Activated naive CD8-positive, alpha-beta T cell (primary cell): ENCODE results near the gene LGR6.
"Not testable (repeated sequence)": the region's sequence is repeated elsewhere in the genome, so short reads cannot be mapped to it uniquely, and the experiment has no call there.

ENCODE experiments used
- H3K27ac Mint-ChIP-seq: one replicate; pipeline ENCODE4 v1.8.0; 2021; ENCODE audit warnings: mixed read lengths
- H3K27me3 Mint-ChIP-seq: one replicate; pipeline ENCODE4 v1.8.0; 2021; ENCODE audit warnings: mixed read lengths
- H3K36me3 Mint-ChIP-seq: one replicate; pipeline ENCODE4 v1.8.0; 2021; ENCODE audit warnings: mixed read lengths
- H3K4me1 Mint-ChIP-seq: one replicate; pipeline ENCODE4 v1.8.0; 2021; ENCODE audit warnings: low read depth, mixed read lengths
- H3K4me3 Mint-ChIP-seq: one replicate; pipeline ENCODE4 v1.8.0; 2021; ENCODE audit warnings: mild to moderate bottlenecking, mixed read lengths
- H3K9me3 Mint-ChIP-seq: one replicate; pipeline ENCODE4 v1.8.0; 2021; ENCODE audit warnings: low read depth, mixed read lengths

Gene LGR6

DNA sequence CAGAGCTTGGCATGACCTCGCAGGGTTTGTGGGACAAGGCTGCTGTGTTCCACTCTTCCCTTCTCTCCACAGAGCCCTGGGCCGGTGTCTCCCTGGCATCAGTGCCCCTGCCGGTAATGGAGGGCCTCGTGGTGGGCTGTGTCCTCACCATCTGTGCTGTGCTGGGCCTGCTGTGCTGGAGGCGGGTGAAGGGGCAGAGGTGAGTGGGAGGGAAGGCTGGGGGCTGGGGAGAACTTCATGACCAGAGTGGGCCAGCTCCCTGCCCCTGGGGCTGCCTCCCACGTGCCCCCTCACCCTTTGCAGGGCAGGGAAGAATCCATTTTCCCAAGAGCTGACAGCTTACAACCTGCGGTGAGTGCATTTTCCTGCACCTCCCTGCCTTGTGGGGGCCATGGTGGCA is 12.0 kb upstream of the LGR6 start:
- H3K4me3 Mint-ChIP-seq = no peak overlapping the region
- no peaks in the 10 kb centered on the region for H3K9me3 Mint-ChIP-seq
- no peak overlapping the region for H3K27ac Mint-ChIP-seq
- H3K4me1 Mint-ChIP-seq = peaks cover 12% of the 10 kb centered on the region
- no peaks in the 10 kb centered on the region for H3K27me3 Mint-ChIP-seq
- no peaks in the 10 kb centered on the region for H3K36me3 Mint-ChIP-seq

DNA sequence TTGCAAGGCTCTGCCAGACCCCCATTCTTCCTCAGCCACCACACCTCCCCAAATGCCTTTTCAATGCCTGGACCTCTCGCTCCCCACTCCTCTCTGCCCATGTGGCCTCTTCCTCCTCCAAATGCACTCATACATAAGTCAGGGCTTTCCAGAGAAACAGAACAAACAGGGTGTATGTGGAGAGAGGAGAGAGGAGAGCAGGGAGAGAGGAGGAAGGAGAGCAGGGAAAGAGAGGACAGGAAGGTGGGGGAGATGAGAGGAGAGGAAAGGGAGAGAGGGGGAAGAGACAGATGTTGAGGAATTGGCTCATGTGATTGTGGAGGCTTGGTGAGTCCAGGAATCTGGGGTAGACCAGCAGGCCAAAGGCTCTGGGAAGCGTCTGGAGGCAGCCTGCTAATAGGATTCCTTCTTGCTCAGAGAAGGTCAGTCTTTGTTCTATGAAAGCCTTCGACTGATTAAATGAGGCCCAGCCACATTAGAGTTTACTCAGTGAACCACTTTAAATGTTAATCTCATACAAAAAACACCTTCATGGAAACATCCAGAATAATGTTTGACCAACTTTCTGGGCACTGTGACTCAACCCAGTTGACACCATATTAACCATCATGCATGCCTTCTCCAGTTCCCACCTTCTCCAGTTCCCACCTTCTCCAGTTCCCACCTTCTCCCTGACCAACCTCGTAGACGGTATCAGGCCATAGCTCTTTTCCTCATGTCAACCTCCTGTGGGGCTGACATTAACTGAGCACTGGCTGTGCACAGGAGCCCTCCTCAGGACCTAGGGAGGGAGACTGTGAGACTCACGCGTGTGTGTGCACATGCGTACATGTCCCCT is 11.3 kb upstream of the LGR6 start:
- H3K4me3 Mint-ChIP-seq = no peak overlapping the region
- no peaks in the 10 kb centered on the region for H3K9me3 Mint-ChIP-seq
- no peak overlapping the region for H3K27ac Mint-ChIP-seq
- H3K36me3 Mint-ChIP-seq = no peaks in the 10 kb centered on the region
- peaks cover 12% of the 10 kb centered on the region for H3K4me1 Mint-ChIP-seq
- H3K27me3 Mint-ChIP-seq = peaks cover 2% of the 10 kb centered on the region

DNA sequence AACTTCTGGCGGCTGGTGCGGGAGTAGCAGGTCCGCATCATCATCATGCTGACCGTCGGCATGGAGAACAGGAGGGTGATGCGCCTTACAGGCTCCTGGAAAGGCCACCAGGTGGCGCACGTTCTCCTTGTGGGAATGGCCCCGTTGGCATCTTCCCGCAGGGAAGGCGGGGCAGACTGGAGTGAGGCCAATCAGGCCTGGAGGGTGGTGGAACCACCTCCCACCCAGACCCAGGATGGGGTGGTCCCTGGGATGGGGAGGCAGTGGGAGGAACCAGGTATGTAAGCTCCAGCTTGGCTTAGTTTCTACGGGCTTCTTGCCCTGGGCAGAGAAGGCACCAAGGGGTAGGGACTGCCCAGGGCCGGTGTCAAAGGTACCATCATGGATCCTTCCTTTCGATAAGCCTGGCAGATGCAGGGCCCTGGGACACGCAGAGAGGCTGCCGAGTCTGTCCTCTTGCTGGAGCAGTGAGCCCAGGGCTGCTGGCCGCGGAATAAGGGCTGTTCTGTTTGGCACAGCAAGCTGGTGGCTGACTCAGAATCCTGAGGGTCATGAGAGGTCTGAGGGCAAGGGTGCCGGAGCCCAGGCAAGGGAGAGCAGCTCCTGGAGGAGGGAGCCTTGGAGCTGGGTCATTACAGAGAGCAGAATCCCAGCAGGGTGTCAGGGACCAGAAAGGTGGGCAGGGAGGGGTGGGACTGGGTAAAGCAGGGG is 8.7 kb upstream of the LGR6 start:
- no peak overlapping the region for H3K4me3 Mint-ChIP-seq
- peaks cover 2% of the 10 kb centered on the region for H3K27me3 Mint-ChIP-seq
- H3K4me1 Mint-ChIP-seq = peaks cover 12% of the 10 kb centered on the region
- no peaks in the 10 kb centered on the region for H3K36me3 Mint-ChIP-seq
- H3K27ac Mint-ChIP-seq = no peak overlapping the region
- no peaks in the 10 kb centered on the region for H3K9me3 Mint-ChIP-seq

- H3K36me3 Mint-ChIP-seq = no peaks in the 10 kb centered on the region
- no peak overlapping the region for H3K27ac Mint-ChIP-seq
- no peaks in the 10 kb centered on the region for H3K9me3 Mint-ChIP-seq
- no peak overlapping the region for H3K4me3 Mint-ChIP-seq
- H3K4me1 Mint-ChIP-seq = peaks cover 12% of the 10 kb centered on the region
- peaks cover 2% of the 10 kb centered on the region for H3K27me3 Mint-ChIP-seq
Measured at GRCh38 chr1:202186327-202186726, 7.3 kb upstream of the LGR6 start.

GRCh38 chr1:202187041-202187671 is 6.4 kb upstream of the LGR6 start:
- peaks cover 2% of the 10 kb centered on the region for H3K27me3 Mint-ChIP-seq
- H3K4me3 Mint-ChIP-seq = no peak overlapping the region
- peaks cover 12% of the 10 kb centered on the region for H3K4me1 Mint-ChIP-seq

DNA sequence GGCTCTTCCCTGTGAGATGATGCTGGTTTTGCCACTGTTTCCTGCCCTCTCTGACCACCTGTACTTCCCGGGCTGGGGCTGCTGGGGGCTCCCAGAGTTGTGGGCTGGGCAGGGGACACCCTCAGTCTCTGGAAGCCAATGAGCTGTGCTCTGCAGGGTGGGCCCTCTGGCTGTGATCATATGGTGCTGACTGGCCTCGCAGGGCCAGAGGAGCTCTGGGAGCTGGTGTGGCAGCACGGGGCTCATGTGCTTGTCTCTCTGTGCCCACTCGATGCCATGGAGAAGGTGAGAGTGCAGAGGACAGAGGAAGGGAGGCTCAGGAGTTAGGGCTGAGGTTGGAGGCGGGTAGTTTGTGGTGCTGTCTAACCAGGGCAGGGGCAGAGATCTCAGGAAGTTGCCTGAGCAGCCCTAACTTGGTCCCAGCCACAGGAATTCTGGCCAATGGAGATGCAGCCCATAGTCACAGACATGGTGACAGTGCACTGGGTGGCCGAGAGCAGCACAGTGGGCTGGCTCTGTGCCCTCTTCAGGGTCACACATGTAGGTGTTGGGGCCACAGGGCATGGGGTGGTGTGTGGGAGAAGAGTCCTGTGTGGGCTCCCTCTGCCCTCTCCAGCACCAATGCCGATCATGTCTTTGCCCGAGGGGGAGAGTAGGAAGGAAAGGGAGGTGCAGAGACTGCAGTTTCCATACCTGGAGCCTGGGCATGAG is 5.7 kb upstream of the LGR6 start:
- Mint-ChIP-seq H3K4me3 (no peak overlapping the region), H3K27ac (no peak overlapping the region), H3K36me3 (no peaks in the 10 kb centered on the region), H3K9me3 (no peaks in the 10 kb centered on the region), H3K4me1 (peaks cover 12% of the 10 kb centered on the region), H3K27me3 (peaks cover 2% of the 10 kb centered on the region)

More at GRCh38 chr1:202187041-202187671, 6.4 kb upstream of the LGR6 start:
- Mint-ChIP-seq H3K27ac (no peak overlapping the region), H3K9me3 (no peaks in the 10 kb centered on the region), H3K36me3 (no peaks in the 10 kb centered on the region)

DNA sequence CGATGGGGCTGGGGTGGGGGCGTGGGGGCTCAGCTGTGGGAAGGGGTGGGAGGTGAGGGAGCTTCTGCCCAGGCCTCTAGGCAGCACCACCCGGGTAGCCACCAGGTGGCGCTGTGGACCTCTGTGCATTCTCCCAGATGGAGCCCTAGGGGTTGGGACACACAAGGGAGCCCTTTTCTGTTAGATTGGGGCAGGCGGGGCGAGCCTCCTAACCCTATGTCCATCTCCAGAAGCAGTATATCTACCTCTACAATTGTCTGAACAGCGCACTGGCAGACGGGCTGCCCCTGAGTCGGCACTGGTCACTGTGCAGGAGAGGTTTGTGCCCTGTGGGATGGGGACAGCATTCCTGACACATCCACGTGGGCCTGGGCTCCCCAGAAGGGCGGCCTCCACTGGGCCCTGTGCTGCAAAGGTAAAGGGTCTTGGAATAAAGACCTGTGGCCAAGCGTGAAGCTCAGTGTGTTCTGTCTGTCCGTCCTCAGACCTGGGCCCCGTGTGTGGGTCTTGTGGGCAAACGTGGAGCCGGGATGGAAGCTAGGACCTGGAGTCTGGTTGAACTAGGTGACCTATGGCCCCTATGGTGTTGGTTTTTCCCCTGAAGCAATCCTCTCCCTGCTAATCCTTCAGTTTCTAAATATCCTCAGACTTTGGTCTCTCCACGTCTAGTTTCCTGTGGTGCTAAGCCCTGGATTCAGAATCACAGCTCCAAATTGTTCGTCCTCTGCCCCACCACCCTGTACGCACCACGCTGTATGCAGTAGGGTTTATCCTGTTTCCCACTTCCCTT is 4.4 kb upstream of the LGR6 start:
- H3K27ac Mint-ChIP-seq = no peak overlapping the region
- no peaks in the 10 kb centered on the region for H3K9me3 Mint-ChIP-seq
- H3K4me1 Mint-ChIP-seq = peaks cover 8% of the 10 kb centered on the region
- H3K4me3 Mint-ChIP-seq = no peak overlapping the region
- H3K36me3 Mint-ChIP-seq = no peaks in the 10 kb centered on the region
- peaks cover 4% of the 10 kb centered on the region for H3K27me3 Mint-ChIP-seq

- Mint-ChIP-seq H3K4me3 (no peak overlapping the region), H3K36me3 (no peaks in the 10 kb centered on the region), H3K27me3 (peaks cover 4% of the 10 kb centered on the region), H3K27ac (no peak overlapping the region), H3K4me1 (peaks cover 4% of the 10 kb centered on the region), H3K9me3 (no peaks in the 10 kb centered on the region)
Measured at GRCh38 chr1:202189918-202190715, 3.5 kb upstream of the LGR6 start.

DNA sequence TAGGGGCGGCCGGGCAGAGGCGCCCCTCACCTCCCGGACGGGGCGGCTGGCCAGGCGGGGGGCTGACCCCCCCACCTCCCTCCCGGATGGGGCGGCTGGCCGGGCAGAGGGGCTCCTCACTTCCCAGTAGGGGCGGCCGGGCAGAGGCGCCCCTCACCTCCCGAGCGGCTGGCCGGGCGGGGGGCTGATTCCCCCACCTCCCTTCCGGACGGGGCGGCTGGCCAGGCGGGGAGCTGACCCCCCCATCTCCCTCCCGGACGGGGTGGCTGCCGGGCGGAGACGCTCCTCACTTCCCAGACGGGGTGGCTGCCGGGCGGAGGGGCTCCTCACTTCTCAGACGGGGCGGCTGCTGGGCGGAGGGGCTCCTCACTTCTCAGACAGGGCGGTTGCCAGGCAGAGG is 2.2 kb upstream of the LGR6 start:
- H3K27ac Mint-ChIP-seq, H3K27me3 Mint-ChIP-seq, H3K4me1 Mint-ChIP-seq, H3K4me3 Mint-ChIP-seq, H3K36me3 Mint-ChIP-seq, H3K9me3 Mint-ChIP-seq: not testable (repeated sequence)

- H3K27me3 Mint-ChIP-seq = peaks cover 5% of the 10 kb centered on the region
- no peaks in the 10 kb centered on the region for H3K9me3 Mint-ChIP-seq
- H3K4me3 Mint-ChIP-seq = peak overlapping the region; percentile 20
- H3K4me1 Mint-ChIP-seq = peaks cover 6% of the 10 kb centered on the region
- no peak overlapping the region for H3K27ac Mint-ChIP-seq
- no peaks in the 10 kb centered on the region for H3K36me3 Mint-ChIP-seq
Measured at GRCh38 chr1:202192770-202193613, 607 bp upstream of the LGR6 start.

DNA sequence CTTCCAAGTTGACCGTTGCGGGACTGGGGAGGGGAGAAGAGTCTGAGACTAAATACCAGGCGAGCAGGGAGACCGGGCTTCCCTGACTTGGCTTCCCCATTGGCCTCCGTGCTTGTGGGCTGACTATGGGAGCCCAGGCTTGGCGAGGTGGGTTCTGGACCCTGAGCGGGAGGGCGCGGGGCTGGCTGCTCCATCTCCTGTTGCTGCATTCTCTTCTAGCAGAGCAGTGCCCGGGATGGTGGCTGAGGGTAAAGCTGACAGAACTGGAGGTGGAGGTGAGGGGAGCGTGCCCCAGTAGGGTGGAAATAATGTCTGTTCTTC is 689 bp downstream of the LGR6 start:
- H3K36me3 Mint-ChIP-seq = no peaks in the 10 kb centered on the region
- H3K4me3 Mint-ChIP-seq = no peak overlapping the region
- H3K4me1 Mint-ChIP-seq = peaks cover 18% of the 10 kb centered on the region
- H3K27me3 Mint-ChIP-seq = peaks cover 5% of the 10 kb centered on the region
- no peak overlapping the region for H3K27ac Mint-ChIP-seq
- H3K9me3 Mint-ChIP-seq = no peaks in the 10 kb centered on the region

GRCh38 chr1:202197653-202198365 is 4.2 kb downstream of the LGR6 start:
- peaks cover 5% of the 10 kb centered on the region for H3K27me3 Mint-ChIP-seq
- no peaks in the 10 kb centered on the region for H3K9me3 Mint-ChIP-seq
- no peaks in the 10 kb centered on the region for H3K36me3 Mint-ChIP-seq
- no peak overlapping the region for H3K27ac Mint-ChIP-seq
- peaks cover 33% of the 10 kb centered on the region for H3K4me1 Mint-ChIP-seq
- H3K4me3 Mint-ChIP-seq = peak overlapping the region; percentile 0

DNA sequence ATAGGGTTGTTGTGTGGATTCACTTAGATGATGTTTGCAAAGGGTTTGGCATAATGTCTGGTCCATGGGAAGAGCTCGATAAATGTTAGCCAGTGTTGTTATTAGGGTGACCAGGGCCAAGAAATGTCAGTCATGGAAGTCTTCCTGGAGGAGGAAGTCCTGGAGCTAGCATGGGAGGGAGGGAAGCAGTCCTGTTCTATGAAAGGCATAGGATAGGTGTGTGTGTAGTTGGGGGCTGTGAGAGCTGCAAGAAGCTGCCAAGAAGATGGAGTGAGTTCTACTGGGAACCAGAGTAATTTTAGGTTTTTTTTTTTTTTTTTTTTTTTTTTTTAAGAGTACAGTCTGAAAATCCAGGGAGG is 4.7 kb downstream of the LGR6 start:
- Mint-ChIP-seq H3K4me1 (peaks cover 33% of the 10 kb centered on the region), H3K27me3 (peaks cover 5% of the 10 kb centered on the region), H3K27ac (no peak overlapping the region), H3K4me3 (peak overlapping the region; percentile 0), H3K36me3 (no peaks in the 10 kb centered on the region), H3K9me3 (no peaks in the 10 kb centered on the region)
